ENCODE measurements around the gene CTDNEP1. TPM values are rescaled to one million over a fixed set of nuclear protein-coding genes. Genes with fewer than 3 reads are reported as not detected.

Gene CTDNEP1
- total RNA-seq, 1 experiment from 2014 or later: 132 TPM

GRCh38 chr17:7289256-7290032 is 37.9 kb upstream of the CTDNEP1 start:
- ChIA-PET CTCF (interaction anchor here (0.6 kb wide), 1 partner anchor 40 kb away, joined by 3 read pairs; the partner anchor contains the start of gene NEURL4), POLR2A (no interaction called here)
- ATAC-seq (no peak), DNase-seq (ENCODE audit: low read depth, low spot score) (no peak)
- Histone ChIP-seq H3K4me1 (ENCODE audit: control insufficient read depth, insufficient read depth, low read length) (peaks cover 12% of the 10 kb centered on the region), H3K36me3 (ENCODE audit: control insufficient read depth, insufficient read depth, low read length) (no peaks in the 10 kb centered on the region), H3K27ac (ENCODE audit: low read length) (no peak overlapping the region), H3K4me3 (ENCODE audit: low read depth in 2 of 2, low read length in 2 of 2) (no peak overlapping the region), H3K27me3 (ENCODE audit: control insufficient read depth, insufficient read depth, low read length) (no peaks in the 10 kb centered on the region), H3K9me3 (ENCODE audit: control insufficient read depth, insufficient read depth, low read depth, low read length) (no peaks in the 10 kb centered on the region)
- intact Hi-C loops (cut with micrococcal nuclease; ENCODE audit: unreplicated experiment) (no loop called here), in situ Hi-C loops (cut with HindIII; ENCODE audit: low pct_unique_long_range_greater_than_20kb, low sequenced_read_pairs) (no loop called here)
- no TSS peak for BruUV-seq (replicated peaks)
- TF ChIP-seq REST (IDR thresholded peaks at IDR 0.05; ENCODE audit: insufficient read depth in 1 of 2, low read depth in 2 of 2, low read length in 1 of 2) (no peak), CTCF (IDR thresholded peaks at IDR 0.05) (no peak)

GRCh38 chr17:7285679-7286078 is 34.1 kb upstream of the CTDNEP1 start:
- Histone ChIP-seq H3K4me1 (ENCODE audit: control insufficient read depth, insufficient read depth, low read length) (no peaks in the 10 kb centered on the region), H3K27ac (ENCODE audit: low read length) (no peak overlapping the region), H3K4me3 (ENCODE audit: low read depth in 2 of 2, low read length in 2 of 2) (no peak overlapping the region), H3K36me3 (ENCODE audit: control insufficient read depth, insufficient read depth, low read length) (no peaks in the 10 kb centered on the region), H3K27me3 (ENCODE audit: control insufficient read depth, insufficient read depth, low read length) (no peaks in the 10 kb centered on the region), H3K9me3 (ENCODE audit: control insufficient read depth, insufficient read depth, low read depth, low read length) (no peaks in the 10 kb centered on the region)
- intact Hi-C loops (cut with micrococcal nuclease; ENCODE audit: unreplicated experiment) (no loop called here), in situ Hi-C loops (cut with HindIII; ENCODE audit: low pct_unique_long_range_greater_than_20kb, low sequenced_read_pairs) (no loop called here)
- no peak for DNase-seq (ENCODE audit: low read depth, low spot score)
- TF ChIP-seq SIN3A (IDR thresholded peaks at IDR 0.05; ENCODE audit: borderline replicate concordance, insufficient read depth, low read depth, low read length) (no peak), REST (IDR thresholded peaks at IDR 0.05; ENCODE audit: insufficient read depth in 1 of 2, low read depth in 2 of 2, low read length in 1 of 2) (no peak), POLR2AphosphoS5 (IDR thresholded peaks at IDR 0.05; ENCODE audit: low read depth, low read length) (no peak), TCF7L2 (IDR thresholded peaks at IDR 0.05; ENCODE audit: low read depth, low read length) (no peak), CTCF (IDR thresholded peaks at IDR 0.05) (no peak)
- ChIA-PET CTCF (no interaction called here), POLR2A (no interaction called here)
- no peak for ATAC-seq
- BruUV-seq (replicated peaks): no TSS peak
